ENCODE data around the gene TRPV4.

The TRPV4 gene

GRCh38 chr12:109736552-109737108, 96.6 kb downstream of the TRPV4 start:
- TF ChIP-seq, protein P1, sequence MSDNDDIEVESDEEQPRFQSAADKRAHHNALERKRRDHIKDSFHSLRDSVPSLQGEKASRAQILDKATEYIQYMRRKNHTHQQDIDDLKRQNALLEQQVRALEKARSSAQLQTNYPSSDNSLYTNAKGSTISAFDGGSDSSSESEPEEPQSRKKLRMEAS (IDR thresholded peaks at IDR 0.05; ENCODE audit: low read depth, low read length): no peak
- TF ChIP-seq POLR2A (IDR thresholded peaks at IDR 0.05; ENCODE audit: extremely low read depth, insufficient read length): no peak
- TF ChIP-seq CTCF (IDR thresholded peaks at IDR 0.05; ENCODE audit: low read depth, low read length): no peak
- no peak for TF ChIP-seq MYC (IDR thresholded peaks at IDR 0.05; ENCODE audit: low read depth, low read length)
- no peak overlapping the region for H3K4me3 ChIP-seq (ENCODE audit: low read depth, low read length)
- DNase-seq (ENCODE audit: low read depth): peak; percentile 68

GRCh38 chr12:109735825-109736551, 97.2 kb downstream of the TRPV4 start:
- no peak overlapping the region for H3K4me3 ChIP-seq (ENCODE audit: low read depth, low read length)

DNA sequence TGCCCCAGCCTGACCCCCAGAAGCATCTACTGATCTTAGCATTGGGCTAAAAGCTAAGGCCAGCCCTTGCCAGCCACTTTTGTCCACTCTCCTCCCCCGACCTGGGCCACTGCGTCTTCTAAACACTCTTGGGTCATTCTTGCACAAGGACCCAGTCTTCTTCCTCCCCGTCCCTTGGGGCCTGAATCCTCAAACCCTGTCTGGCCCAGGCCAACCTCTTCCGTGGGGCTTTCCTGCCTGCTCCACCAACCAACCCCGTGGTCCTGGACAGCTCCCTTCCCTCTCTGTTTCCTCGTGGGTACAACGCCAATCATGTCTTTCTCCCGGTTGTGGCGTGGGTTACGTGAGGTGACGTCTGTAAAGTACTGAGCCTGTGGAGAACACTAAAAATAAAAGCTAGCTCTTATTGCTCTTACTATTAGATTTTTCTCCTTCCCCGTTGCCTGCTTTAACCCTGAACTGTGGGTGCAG, 98.1 kb downstream of the TRPV4 start:
- no peak for DNase-seq (ENCODE audit: low read depth)
- TF ChIP-seq POLR2A (IDR thresholded peaks at IDR 0.05; ENCODE audit: extremely low read depth, insufficient read length): no peak
- TF ChIP-seq CTCF (IDR thresholded peaks at IDR 0.05; ENCODE audit: low read depth, low read length): no peak
- TF ChIP-seq, protein P1 (IDR thresholded peaks at IDR 0.05; ENCODE audit: low read depth, low read length): no peak
- TF ChIP-seq MYC (IDR thresholded peaks at IDR 0.05; ENCODE audit: low read depth, low read length): no peak
- no peak overlapping the region for H3K4me3 ChIP-seq (ENCODE audit: low read depth, low read length)

More at GRCh38 chr12:109735825-109736551, 97.2 kb downstream of the TRPV4 start:
- DNase-seq (ENCODE audit: low read depth): no peak
- TF ChIP-seq POLR2A (IDR thresholded peaks at IDR 0.05; ENCODE audit: extremely low read depth, insufficient read length): no peak
- TF ChIP-seq, protein P1 (IDR thresholded peaks at IDR 0.05; ENCODE audit: low read depth, low read length): no peak
- TF ChIP-seq MYC (IDR thresholded peaks at IDR 0.05; ENCODE audit: low read depth, low read length): no peak
- no peak for TF ChIP-seq CTCF (IDR thresholded peaks at IDR 0.05; ENCODE audit: low read depth, low read length)

GRCh38 chr12:109734219-109735000, 98.8 kb downstream of the TRPV4 start:
- H3K4me3 ChIP-seq (ENCODE audit: low read depth, low read length): no peak overlapping the region
- no peak for DNase-seq (ENCODE audit: low read depth)

More at GRCh38 chr12:109734219-109735000, 98.8 kb downstream of the TRPV4 start:
- TF ChIP-seq MYC (IDR thresholded peaks at IDR 0.05; ENCODE audit: low read depth, low read length) (no peak), CTCF (IDR thresholded peaks at IDR 0.05; ENCODE audit: low read depth, low read length) (no peak), POLR2A (IDR thresholded peaks at IDR 0.05; ENCODE audit: extremely low read depth, insufficient read length) (no peak)
- TF ChIP-seq, protein P1 (IDR thresholded peaks at IDR 0.05; ENCODE audit: low read depth, low read length): no peak

Data from NB4 (cell line).